Heart right ventricle (tissue), 16 donors: ENCODE measurements around the gene WDHD1. TPM values are rescaled to one million over a fixed set of nuclear protein-coding genes. Genes with fewer than 3 reads are reported as not detected.

Experiments used
- ATAC-seq, 8 donors: fragments of 200-7000 bp; cut with Tn5 transposase; one replicate each; pipeline ENCODE4 v1.9.1; 2020; ENCODE audit warnings: mild to moderate bottlenecking in 8 of 8, moderate library complexity in 8 of 8, moderate number of reproducible peaks in 1 of 8
- DNase-seq, 2 donors: peaks; one replicate each; pipeline ENCODE4 v3.0.0-alpha.2; 2020
- H3K27ac ChIP-seq, 10 donors: fragments of 200-600 bp; sonication (generic) in 2 of 10; one replicate each; pipeline versions ENCODE4 v1.5.0 to v1.8.0; 2020 to 2022; ENCODE audit warnings: mild to moderate bottlenecking in 3 of 10
- H3K27me3 ChIP-seq, 7 donors: fragments of 200-600 bp; one replicate each; pipeline ENCODE4 v1.8.0; 2021 to 2022; ENCODE audit warnings: mild to moderate bottlenecking in 2 of 7
- H3K36me3 ChIP-seq, 9 donors: fragments of 200-600 bp; sonication (generic) in 1 of 9; one replicate each; pipeline versions ENCODE4 v1.5.0 to v1.8.0; 2020 to 2022; ENCODE audit warnings: mild to moderate bottlenecking in 2 of 9
- H3K4me1 ChIP-seq, 9 donors: fragments of 200-600 bp; sonication (generic) in 1 of 9; one replicate each; pipeline versions ENCODE4 v1.5.0 to v1.8.0; 2020 to 2022; ENCODE audit warnings: mild to moderate bottlenecking in 4 of 9
- H3K4me3 ChIP-seq, 10 donors: fragments of 200-600 bp; sonication (generic) in 2 of 10; one replicate each; pipeline versions ENCODE4 v1.5.0 to v1.8.0; 2020 to 2022; ENCODE audit warnings: mild to moderate bottlenecking in 7 of 10, moderate library complexity in 2 of 10
- H3K9me3 ChIP-seq, 11 donors: fragments of 200-600 bp in 10 of 11; sonication (generic) in 2 of 11; one replicate each; pipeline versions ENCODE4 v1.5.0 to v1.8.0; 2013 to 2022; ENCODE audit warnings: mild to moderate bottlenecking in 2 of 11, control low read depth in 1 of 11, moderate library complexity in 1 of 11
- WGBS, 2 donors: extraction: QIAGEN DNeasy Blood & Tissue Kit; methylation state at CpG; one replicate each; pipeline ENCODE4 v1.1.7; 2013; ENCODE audit warnings: inconsistent platforms in 1 of 2; 5-methylcytosine and 5-hydroxymethylcytosine counted together
- intact Hi-C, 10 donors: fragments of 100-400 bp; cut with DNase I; formaldehyde crosslinking; loops; one replicate each; pipeline versions ENCODE4 v1.11.1 to v1.14.2; 2022
- polyA plus RNA-seq, 2 donors: library from polyadenylated mRNA; stranded (reverse); fragments of 200-250 nt; gene quantifications; one replicate each; pipeline ENCODE4 v1.2.3, GENCODE V29; 2013
- total RNA-seq, 10 donors: library from RNA; stranded (reverse); fragmentation: NEBNext Ultra II Directional in 3 of 10; extraction: Animal tissue kit (Norgen Biotek cat#: 25700) in 3 of 10; gene quantifications; one replicate each; pipeline versions ENCODE4 v1.2.1 to v1.2.4, GENCODE V29; 2021 to 2023
- TF ChIP-seq, protein P1 (sequence below), 9 donors: fragments of 200-600 bp; sonication (generic) in 2 of 9; IDR thresholded peaks; one replicate each; pipeline versions ENCODE4 v1.5.0 to v1.8.0; 2021 to 2022; ENCODE audit warnings: antibody characterized with exemption in 9 of 9, mild to moderate bottlenecking in 5 of 9, moderate library complexity in 1 of 9
- donor health status: Arrhythmogenic right ventricular cardiomyopathy.
- donor health status: ischemic (EF 13 %, LVEDD 7.1; RV severe dilation, severe dysfunction).
- donor health status: healthy with polysubstance abuse.
- donor health status: DM: no; HTN: yes; CAD: no.
- donor health status: DM: no; HTN: no; CAD: no.
- donor health status: ischemic (EF 25% LVEDD 6.9; RV normal size, moderate dysfunction).
- donor health status: ischemic (EF 25% LVEDD 5.7; RV mildly dilated, moderate dysfunction).
- donor health status: healthy.
- donor health status: DM: yes; HTN: yes; CAD: no.
- donor health status: Ischemic cardiomyopathy.
- donor health status: ischemic (EF 35%, LVEDD 5.7; RV mildly dilated, moderate dysfunction).
- donor health status: nonischemic (EF 11% LVEDD 7.7; RV severe dilation, severe dysfunction).
- donor health status: DM: yes; HTN: yes; CAD: no.
- donor health status: PGD.
- donor health status: ischemic (EF 29% LVEDD 5.4; RV normal size, mild dysfunction).
- donor health status: nonischemic (EF 23%, LVEDD 6.1; RV moderate dilation, normal function).

The WDHD1 gene
- total and polyA plus RNA-seq, 12 donors = 0.59 to 2.7 (median 1.9) TPM

DNA sequence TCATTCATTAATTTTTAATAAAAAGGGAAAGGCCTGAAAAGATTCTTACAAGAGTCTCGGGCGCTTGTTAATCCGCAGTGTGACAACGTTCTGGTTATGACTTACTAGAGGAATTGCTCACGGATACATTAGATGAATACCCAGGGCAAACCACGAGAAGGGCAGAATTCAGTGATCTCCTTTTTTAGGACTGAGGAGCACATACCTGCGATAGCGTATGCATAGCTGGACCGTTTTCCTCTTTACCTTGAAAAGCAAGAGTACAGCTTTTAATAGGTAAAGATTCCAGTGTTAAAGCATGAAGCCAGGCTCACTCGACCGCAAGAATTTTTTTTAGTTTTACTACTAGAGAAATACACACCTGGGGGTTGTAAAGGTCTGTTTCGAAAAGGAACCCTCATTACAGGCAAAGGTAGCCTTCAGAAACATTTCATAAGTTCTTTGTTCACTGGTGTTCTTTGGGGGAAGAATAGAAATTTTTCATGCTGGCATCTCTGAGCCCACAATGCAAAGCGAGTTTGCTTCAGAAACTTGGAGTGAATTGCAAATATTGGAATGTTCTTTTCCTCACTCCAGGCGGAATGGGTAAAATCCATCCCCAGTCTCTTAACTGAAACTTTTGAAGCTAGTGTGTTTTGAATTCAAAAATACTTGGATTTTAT lies 25.5 kb upstream of the WDHD1 start:
- TF ChIP-seq, protein P1, sequence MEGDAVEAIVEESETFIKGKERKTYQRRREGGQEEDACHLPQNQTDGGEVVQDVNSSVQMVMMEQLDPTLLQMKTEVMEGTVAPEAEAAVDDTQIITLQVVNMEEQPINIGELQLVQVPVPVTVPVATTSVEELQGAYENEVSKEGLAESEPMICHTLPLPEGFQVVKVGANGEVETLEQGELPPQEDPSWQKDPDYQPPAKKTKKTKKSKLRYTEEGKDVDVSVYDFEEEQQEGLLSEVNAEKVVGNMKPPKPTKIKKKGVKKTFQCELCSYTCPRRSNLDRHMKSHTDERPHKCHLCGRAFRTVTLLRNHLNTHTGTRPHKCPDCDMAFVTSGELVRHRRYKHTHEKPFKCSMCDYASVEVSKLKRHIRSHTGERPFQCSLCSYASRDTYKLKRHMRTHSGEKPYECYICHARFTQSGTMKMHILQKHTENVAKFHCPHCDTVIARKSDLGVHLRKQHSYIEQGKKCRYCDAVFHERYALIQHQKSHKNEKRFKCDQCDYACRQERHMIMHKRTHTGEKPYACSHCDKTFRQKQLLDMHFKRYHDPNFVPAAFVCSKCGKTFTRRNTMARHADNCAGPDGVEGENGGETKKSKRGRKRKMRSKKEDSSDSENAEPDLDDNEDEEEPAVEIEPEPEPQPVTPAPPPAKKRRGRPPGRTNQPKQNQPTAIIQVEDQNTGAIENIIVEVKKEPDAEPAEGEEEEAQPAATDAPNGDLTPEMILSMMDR (IDR thresholded peaks at IDR 0.05) = no peak
- Histone ChIP-seq H3K36me3 (peaks cover 0 to 26% (median 3%) of the 10 kb centered on the region in 9 donors), H3K27me3 (no peaks in the 10 kb centered on the region), H3K4me1 (peaks cover 0 to 47% (median 41%) of the 10 kb centered on the region in 9 donors), H3K27ac (peak overlapping the region; percentile 99 to 100 (median 100)), H3K4me3 (peak overlapping the region; percentile 83 to 100 (median 94)), H3K9me3 (no peaks in the 10 kb centered on the region)
- DNase-seq (no peak), ATAC-seq (no peak)
- WGBS, 2 donors = 5 to 7% methylated on average over 14 of the region's 14 CpGs
- intact Hi-C loops = loop anchor here in 1 of 10 donors (5.0 kb wide), 1 partner anchor 80 kb away; no protein-coding TSS in a partner anchor

DNA sequence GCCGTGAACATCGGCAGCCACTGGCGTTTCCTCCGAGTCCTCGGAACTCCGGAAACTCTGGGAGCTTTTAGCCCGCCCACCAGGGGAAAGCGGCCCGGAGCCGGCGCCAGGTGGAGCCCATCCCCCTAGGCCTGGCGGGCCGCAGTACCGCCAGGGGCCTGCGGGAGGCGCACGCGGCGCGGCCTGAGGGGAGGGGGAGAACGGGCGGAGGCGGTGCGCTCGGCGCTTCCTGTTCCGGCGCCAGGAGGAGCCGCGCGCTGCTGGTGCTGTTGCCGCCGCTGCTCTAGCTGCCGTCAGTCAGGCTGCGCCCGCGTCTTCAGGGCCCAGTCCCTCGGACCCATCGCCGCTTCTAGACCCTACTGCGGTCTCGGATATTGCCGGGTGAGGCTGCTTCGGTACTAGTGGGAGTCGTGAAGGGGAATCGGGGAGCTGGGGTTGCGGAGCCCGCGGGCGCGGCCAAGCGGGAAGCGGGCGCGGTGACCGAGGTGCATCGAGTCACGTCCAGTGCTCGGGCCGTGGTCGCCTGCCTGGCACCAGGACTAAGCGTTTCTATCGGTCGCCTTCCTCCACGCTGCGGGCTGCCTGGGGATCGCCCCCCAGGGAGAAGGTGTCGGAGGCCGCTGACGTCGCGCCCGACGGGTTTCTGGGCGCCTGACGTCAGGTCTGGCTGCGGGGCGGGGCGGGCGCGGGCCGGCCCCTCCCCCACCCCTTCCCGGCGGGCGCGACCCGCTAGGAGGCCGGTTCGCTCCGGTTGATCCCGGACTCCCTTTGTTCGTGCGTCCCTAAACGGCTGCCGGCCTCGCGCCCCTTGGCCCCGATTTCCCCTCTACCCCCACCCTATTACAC lies 24.7 kb upstream of the WDHD1 start, which contains the start of gene MAPK1IP1L:
MAPK1IP1L (plus strand) TSS at position 225 of the 846 bp plus-strand sequence. CDS start 10,037 bp downstream, outside the sequence.
- Histone ChIP-seq H3K27ac (peak within 1 kb of the TSS; percentile 99 to 100 (median 100)), H3K4me3 (peak within 1 kb of the TSS; percentile 83 to 100 (median 94)), H3K36me3 (peaks cover 0 to 25% (median 0%) of the 10 kb centered on the region in 9 donors), H3K9me3 (no peaks in the 10 kb centered on the region), H3K27me3 (no peaks in the 10 kb centered on the region), H3K4me1 (peaks cover 0 to 47% (median 41%) of the 10 kb centered on the region in 9 donors)
- intact Hi-C loops = loop anchor here in 1 of 10 donors (5.0 kb wide), 1 partner anchor 81 kb away; no protein-coding TSS in a partner anchor
- DNase-seq = peak; percentile 92 to 94
- peak; percentile 96 to 99 (median 98) for ATAC-seq
- WGBS, 2 donors = 0% methylated on average over 84 to 98 of the region's 98 CpGs
- TF ChIP-seq, protein P1 (IDR thresholded peaks at IDR 0.05) = peak; percentile 99 to 100 (median 100)

DNA sequence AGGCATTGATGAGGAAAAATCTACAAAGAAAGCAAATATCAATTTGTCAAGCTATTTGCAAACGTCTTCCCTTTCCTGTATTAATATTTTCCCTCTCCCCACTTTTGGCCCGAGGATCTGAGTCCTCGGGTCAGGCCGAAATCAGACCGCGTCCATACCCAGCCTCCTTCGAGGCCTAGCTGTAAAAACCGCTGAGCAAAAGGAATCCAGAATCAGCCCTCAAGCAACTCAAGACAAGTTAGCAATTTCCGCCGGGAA lies 24.2 kb upstream of the WDHD1 start:
- H3K4me1 ChIP-seq = peaks cover 0 to 46% (median 39%) of the 10 kb centered on the region in 9 donors

More for the DNA sequence above, 24.2 kb upstream of the WDHD1 start:
- no peaks in the 10 kb centered on the region for H3K9me3 ChIP-seq
- ATAC-seq = no peak
- intact Hi-C loops = loop anchor here in 1 of 10 donors (5.0 kb wide), 1 partner anchor 81 kb away; no protein-coding TSS in a partner anchor
- TF ChIP-seq, protein P1 (IDR thresholded peaks at IDR 0.05) = no peak
- H3K27me3 ChIP-seq = no peaks in the 10 kb centered on the region
- peaks cover 0 to 25% (median 0%) of the 10 kb centered on the region in 9 donors for H3K36me3 ChIP-seq
- WGBS, 2 donors = 0% methylated on average over 10 of the region's 10 CpGs
- no peak for DNase-seq
- H3K4me3 ChIP-seq = peak overlapping the region in 9 of 10 donors; percentile 83 to 100 (median 95)
- peak overlapping the region; percentile 99 to 100 (median 100) for H3K27ac ChIP-seq
